Right lung (tissue), 5 donors: Measurements from ENCODE around the gene KNSTRN. TPM values are rescaled to one million over a fixed set of nuclear protein-coding genes. Genes with fewer than 3 reads are reported as not detected.

Experiments
- polyA plus RNA-seq, 5 donors: library from polyadenylated mRNA; unstranded; fragments of 120-200 nt; gene quantifications; one replicate each; pipeline versions ENCODE4 v1.2.1 to v1.2.3, GENCODE V29; 2013; ENCODE audit warnings: inconsistent platforms in 1 of 5, low replicate concordance in 1 of 5; ENCODE audit not compliant: insufficient read length in 5 of 5, insufficient read depth in 1 of 5

The KNSTRN gene
- polyA plus RNA-seq, 5 donors: 22.7 to 48.8 (median 33.0) TPM

Other genes with a start within 250 kb of the KNSTRN start
- gene BUB1B, start 221.7 kb upstream of the KNSTRN start, polyA plus RNA-seq: 10 to 100 TPM; 19.0 to 58.1 (median 38.9) TPM
- 1 to 10 TPM; 4.8 to 8.8 (median 6.0) TPM for gene PAK6, start 143.7 kb upstream of the KNSTRN start, polyA plus RNA-seq
- gene ANKRD63, start 99.7 kb upstream of the KNSTRN start, polyA plus RNA-seq: not detected
- gene PLCB2, start 74.8 kb upstream of the KNSTRN start, polyA plus RNA-seq: 10 to 100 TPM; 10.1 to 20.7 (median 16.4) TPM
- gene INAFM2, start 59.0 kb upstream of the KNSTRN start, polyA plus RNA-seq: 10 to 100 TPM; 20.8 to 26.1 (median 22.0) TPM
- gene CCDC9B, start 41.8 kb upstream of the KNSTRN start, polyA plus RNA-seq: 1 to 10 TPM; 5.1 to 9.7 (median 6.2) TPM
- 1 to 10 TPM in 1 of 5 donors, not detected in 4; 1.8 TPM for gene PHGR1, start 31.7 kb upstream of the KNSTRN start, polyA plus RNA-seq
- 1 to 10 TPM; 1.1 to 3.3 (median 1.4) TPM for gene DISP2, start 24.5 kb upstream of the KNSTRN start, polyA plus RNA-seq
- 100 to 1,000 TPM in 3 of 5 donors, 10 to 100 TPM in 2; 87.7 to 120 (median 113) TPM for gene IVD, start 23.1 kb downstream of the KNSTRN start, polyA plus RNA-seq
- gene BAHD1, start 58.2 kb downstream of the KNSTRN start, polyA plus RNA-seq: 10 to 100 TPM; 10.4 to 16.6 (median 13.5) TPM
- 10 to 100 TPM; 31.6 to 48.8 (median 39.3) TPM for gene CHST14, start 88.3 kb downstream of the KNSTRN start, polyA plus RNA-seq
- gene CCDC32, start 182.3 kb downstream of the KNSTRN start, polyA plus RNA-seq: 10 to 100 TPM; 24.9 to 31.4 (median 25.7) TPM
- 10 to 100 TPM in 1 of 5 donors, 1 to 10 TPM in 4; 6.3 to 11.1 (median 7.9) TPM for gene RPUSD2, start 186.6 kb downstream of the KNSTRN start, polyA plus RNA-seq
- 10 to 100 TPM in 4 of 5 donors, 1 to 10 TPM in 1; 9.3 to 43.3 (median 19.7) TPM for gene KNL1, start 211.5 kb downstream of the KNSTRN start, polyA plus RNA-seq